Fibroblast of lung (primary cell): ENCODE results near the gene SIGLEC9. TPM values are rescaled to one million over a fixed set of nuclear protein-coding genes. Genes with fewer than 3 reads are reported as not detected.

Experiments used
- DNase-seq, 2 donors: peaks; one replicate each; pipeline versions ENCODE4 v3.0.0 to v3.0.0-alpha.2; 2010; ENCODE audit warnings: low read depth in 2 of 2
- H2AFZ ChIP-seq: 2 replicates; pipeline ENCODE4 v1.5.1; 2012; ENCODE audit warnings: low read length, control low read depth, inconsistent platforms
- H3K27ac ChIP-seq: 2 replicates; pipeline ENCODE4 v1.5.1; 2011; ENCODE audit warnings: low read length, control low read depth; ENCODE audit not compliant: insufficient read depth
- H3K27me3 ChIP-seq: 2 replicates; pipeline ENCODE4 v1.5.1; 2011; ENCODE audit warnings: mild to moderate bottlenecking, low read length; ENCODE audit not compliant: control insufficient read depth, insufficient read depth
- H3K36me3 ChIP-seq: 2 replicates; pipeline ENCODE4 v1.5.1; 2011; ENCODE audit warnings: low read length; ENCODE audit not compliant: control insufficient read depth, insufficient read depth
- H3K4me1 ChIP-seq: 2 replicates; pipeline ENCODE4 v1.5.1; 2011; ENCODE audit warnings: low read length; ENCODE audit not compliant: control insufficient read depth, insufficient read depth; ENCODE audit errors: extremely low read depth
- H3K4me2 ChIP-seq: 2 replicates; pipeline ENCODE4 v1.5.1; 2011; ENCODE audit warnings: low read length, control low read depth; ENCODE audit not compliant: insufficient read depth; ENCODE audit errors: extremely low read depth
- H3K4me3 ChIP-seq, 4 experiments: fragments of 200-600 bp in 1 of 4; sonication (generic) in 1 of 4; replicated peaks in 1 of 4; 2 replicates each; pipeline ENCODE4 v1.5.1; 2011 to 2016; ENCODE audit warnings: low read length in 4 of 4, low read depth in 3 of 4, mild to moderate bottlenecking in 3 of 4, control low read depth in 2 of 4, inconsistent platforms in 1 of 4, mixed read lengths in 1 of 4; ENCODE audit not compliant: insufficient read depth in 1 of 4; ENCODE audit errors: control extremely low read depth in 1 of 4
- H3K79me2 ChIP-seq: 2 replicates; pipeline ENCODE4 v1.5.1; 2012; ENCODE audit warnings: mild to moderate bottlenecking, low read length, inconsistent platforms; ENCODE audit not compliant: control insufficient read depth, insufficient read depth
- H3K9ac ChIP-seq: 2 replicates; pipeline ENCODE4 v1.5.1; 2011; ENCODE audit warnings: mild to moderate bottlenecking, low read length, control low read depth; ENCODE audit not compliant: insufficient read depth
- H3K9me3 ChIP-seq: 2 replicates; pipeline ENCODE4 v1.5.1; 2012; ENCODE audit warnings: low read depth, low read length; ENCODE audit not compliant: control insufficient read depth, insufficient read depth
- H4K20me1 ChIP-seq: 2 replicates; pipeline ENCODE4 v1.5.1; 2011; ENCODE audit warnings: low read length; ENCODE audit not compliant: control insufficient read depth, insufficient read depth; ENCODE audit errors: extremely low read depth
- CTCF ChIP-seq, 2 donors: IDR thresholded peaks in 1 of 2; conservative IDR thresholded peaks in 1 of 2; 1 replicate in 1 of 2; 2 replicates in 1 of 2; pipeline ENCODE4 v1.5.1; 2011 to 2012; ENCODE audit warnings: low read length in 2 of 2, control low read depth in 1 of 2, inconsistent platforms in 1 of 2, low read depth in 1 of 2, mild to moderate bottlenecking in 1 of 2
- EZH2 ChIP-seq: IDR thresholded peaks from 2 replicates; pipeline ENCODE4 v1.5.1; 2012; ENCODE audit warnings: low read length, control low read depth, mild to moderate bottlenecking; ENCODE audit errors: missing control alignments
- polyA plus RNA-seq, 2 donors: library from polyadenylated mRNA; depleted of rRNA in 1 of 2; stranded (reverse) in 1 of 2; unstranded in 1 of 2; fragments of >200 nt; gene quantifications; 2 replicates each; pipeline ENCODE4 v1.2.1, GENCODE V29; 2011 to 2012; ENCODE audit warnings: missing spikeins in 1 of 2
- total RNA-seq: library from RNA; depleted of rRNA; stranded (reverse); fragments of >200 nt; gene quantifications from 2 replicates; pipeline ENCODE4 v1.2.1, GENCODE V29; 2014

Gene SIGLEC9
- total and polyA plus RNA-seq, 2 donors (not counting 1 experiment from before 2014, with no cell fraction given): not detected

- Histone ChIP-seq H3K9ac (no peak overlapping the region), H3K27me3 (peaks cover 7% of the 10 kb centered on the region), H2AFZ (no peak overlapping the region), H3K4me1 (no peaks in the 10 kb centered on the region), H4K20me1 (no peaks in the 10 kb centered on the region), H3K4me3 (no peak overlapping the region), H3K9me3 (no peaks in the 10 kb centered on the region), H3K4me2 (no peak overlapping the region), H3K79me2 (no peaks in the 10 kb centered on the region), H3K27ac (no peak overlapping the region), H3K36me3 (no peaks in the 10 kb centered on the region)
- TF ChIP-seq CTCF (conservative IDR thresholded peaks at IDR 0.05 in 1 of 2, IDR thresholded peaks at IDR 0.05 in 1 of 2; ENCODE audit: low read depth in 1 of 2, low read length in 2 of 2): no peak
- TF ChIP-seq EZH2: no peak
- no peak for DNase-seq
These were observed 10.5 kb upstream of the SIGLEC9 start for GRCh38 chr19:51114087-51114729.

DNA sequence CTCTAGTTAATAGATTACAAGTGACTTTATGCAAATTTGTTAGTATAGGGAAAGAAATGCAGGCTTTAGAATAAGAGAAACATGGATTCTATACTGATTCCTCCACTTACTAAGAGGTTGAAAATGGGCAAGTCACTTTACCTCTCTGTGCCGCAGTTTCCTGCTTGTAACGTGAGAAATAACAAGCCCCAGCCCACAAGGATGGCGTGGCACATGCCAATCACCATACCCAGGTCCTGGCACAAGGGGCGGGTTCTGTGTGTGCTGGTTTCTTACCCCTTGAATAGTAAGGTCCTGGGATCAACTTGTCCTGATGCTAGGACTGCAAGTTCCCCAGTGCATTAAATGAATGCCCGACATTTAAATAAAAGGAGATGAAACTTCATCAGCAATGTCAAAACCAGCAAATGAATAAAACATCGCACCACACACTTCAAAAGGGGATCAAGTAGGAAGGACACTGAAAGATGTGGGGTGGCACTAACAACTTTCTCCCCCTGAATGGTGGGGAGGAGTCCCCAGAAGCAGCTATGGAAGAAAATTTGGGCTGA lies 7.9 kb upstream of the SIGLEC9 start:
- H3K27me3 ChIP-seq: peaks cover 7% of the 10 kb centered on the region
- no peaks in the 10 kb centered on the region for H3K36me3 ChIP-seq
- no peak overlapping the region for H2AFZ ChIP-seq
- no peaks in the 10 kb centered on the region for H3K9me3 ChIP-seq
- H3K9ac ChIP-seq: no peak overlapping the region
- H3K79me2 ChIP-seq: no peaks in the 10 kb centered on the region
- no peak overlapping the region for H3K4me3 ChIP-seq
- no peak for DNase-seq
- H3K27ac ChIP-seq: no peak overlapping the region
- H3K4me2 ChIP-seq: no peak overlapping the region
- H3K4me1 ChIP-seq: no peaks in the 10 kb centered on the region
- H4K20me1 ChIP-seq: no peaks in the 10 kb centered on the region
- TF ChIP-seq CTCF (conservative IDR thresholded peaks at IDR 0.05 in 1 of 2, IDR thresholded peaks at IDR 0.05 in 1 of 2; ENCODE audit: low read depth in 1 of 2, low read length in 2 of 2) (no peak), EZH2 (no peak)

DNA sequence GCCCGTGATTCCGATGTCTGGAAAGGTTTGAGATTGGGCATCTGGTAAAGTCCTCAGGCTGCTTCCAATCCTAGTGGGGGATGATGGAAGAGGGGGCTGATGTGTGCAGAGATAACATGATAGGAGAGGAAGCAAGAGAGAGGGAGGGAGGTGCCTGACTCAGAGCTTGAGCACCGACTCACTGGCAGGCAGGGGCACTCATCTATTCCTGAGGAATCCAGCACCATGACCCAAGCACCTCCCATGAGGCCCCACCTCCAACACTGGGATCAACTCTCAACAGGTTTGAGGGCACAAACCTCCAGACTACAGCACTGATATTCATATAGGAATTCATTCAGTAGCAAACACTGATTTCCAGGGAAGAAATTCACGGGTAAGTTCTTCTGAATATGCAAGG lies 5.6 kb upstream of the SIGLEC9 start:
- Histone ChIP-seq H2AFZ (no peak overlapping the region), H3K4me1 (no peaks in the 10 kb centered on the region), H3K4me3 (no peak overlapping the region), H3K79me2 (no peaks in the 10 kb centered on the region), H3K27me3 (no peaks in the 10 kb centered on the region), H4K20me1 (no peaks in the 10 kb centered on the region), H3K4me2 (no peak overlapping the region), H3K9me3 (no peaks in the 10 kb centered on the region), H3K9ac (no peak overlapping the region), H3K27ac (no peak overlapping the region), H3K36me3 (no peaks in the 10 kb centered on the region)
- TF ChIP-seq EZH2 (no peak), CTCF (conservative IDR thresholded peaks at IDR 0.05 in 1 of 2, IDR thresholded peaks at IDR 0.05 in 1 of 2; ENCODE audit: low read depth in 1 of 2, low read length in 2 of 2) (no peak)
- DNase-seq: no peak
